ENCODE data around the gene CORO2B. TPM values are rescaled to one million over a fixed set of nuclear protein-coding genes. Genes with fewer than 3 reads are reported as not detected.
"Not testable (repeated sequence)": the region's sequence is repeated elsewhere in the genome, so short reads cannot be mapped to it uniquely, and the experiment has no call there.

The CORO2B gene
- total RNA-seq, 1 donor from 2014 or later: 3.9 TPM

- TF ChIP-seq, protein P1, sequence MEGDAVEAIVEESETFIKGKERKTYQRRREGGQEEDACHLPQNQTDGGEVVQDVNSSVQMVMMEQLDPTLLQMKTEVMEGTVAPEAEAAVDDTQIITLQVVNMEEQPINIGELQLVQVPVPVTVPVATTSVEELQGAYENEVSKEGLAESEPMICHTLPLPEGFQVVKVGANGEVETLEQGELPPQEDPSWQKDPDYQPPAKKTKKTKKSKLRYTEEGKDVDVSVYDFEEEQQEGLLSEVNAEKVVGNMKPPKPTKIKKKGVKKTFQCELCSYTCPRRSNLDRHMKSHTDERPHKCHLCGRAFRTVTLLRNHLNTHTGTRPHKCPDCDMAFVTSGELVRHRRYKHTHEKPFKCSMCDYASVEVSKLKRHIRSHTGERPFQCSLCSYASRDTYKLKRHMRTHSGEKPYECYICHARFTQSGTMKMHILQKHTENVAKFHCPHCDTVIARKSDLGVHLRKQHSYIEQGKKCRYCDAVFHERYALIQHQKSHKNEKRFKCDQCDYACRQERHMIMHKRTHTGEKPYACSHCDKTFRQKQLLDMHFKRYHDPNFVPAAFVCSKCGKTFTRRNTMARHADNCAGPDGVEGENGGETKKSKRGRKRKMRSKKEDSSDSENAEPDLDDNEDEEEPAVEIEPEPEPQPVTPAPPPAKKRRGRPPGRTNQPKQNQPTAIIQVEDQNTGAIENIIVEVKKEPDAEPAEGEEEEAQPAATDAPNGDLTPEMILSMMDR (conservative IDR thresholded peaks at IDR 0.05): no peak
- H3K4me3 Mint-ChIP-seq: no peak overlapping the region
- peaks cover 37% of the 10 kb centered on the region for H3K4me1 Mint-ChIP-seq (ENCODE audit: unreplicated experiment)
- peaks cover 9% of the 10 kb centered on the region for H3K9me3 Mint-ChIP-seq
- peaks cover 4% of the 10 kb centered on the region for H3K27me3 Mint-ChIP-seq
- DNase-seq (ENCODE audit: extremely low spot score, unreplicated experiment): no peak
- no peak overlapping the region for H3K27ac Mint-ChIP-seq
- H3K36me3 Mint-ChIP-seq: no peaks in the 10 kb centered on the region
These were observed 24.4 kb downstream of the CORO2B start for GRCh38 chr15:68603216-68603595.

DNA sequence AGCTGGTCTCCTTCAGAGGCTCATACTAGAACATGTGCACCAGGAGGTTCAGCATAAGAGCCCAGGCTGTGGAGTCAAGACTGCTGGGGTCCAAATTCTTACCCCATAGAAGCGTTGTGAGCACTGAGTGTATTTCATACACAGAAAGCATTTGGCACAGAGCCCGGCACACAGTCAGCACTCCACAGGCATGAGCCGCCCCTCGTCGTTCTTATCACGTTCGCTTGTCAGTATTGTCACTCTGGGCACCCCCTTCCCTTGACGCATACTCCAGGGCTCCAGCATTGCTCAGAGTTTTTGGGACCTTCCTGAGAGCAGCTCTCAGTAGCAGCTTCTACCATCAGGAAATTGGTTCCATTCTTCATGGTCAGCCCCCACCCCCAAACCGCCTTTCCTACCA, 25.2 kb downstream of the CORO2B start:
- H3K36me3 Mint-ChIP-seq: no peaks in the 10 kb centered on the region
- H3K27ac Mint-ChIP-seq: no peak overlapping the region
- no peak for DNase-seq (ENCODE audit: extremely low spot score, unreplicated experiment)
- peaks cover 4% of the 10 kb centered on the region for H3K27me3 Mint-ChIP-seq
- peaks cover 9% of the 10 kb centered on the region for H3K9me3 Mint-ChIP-seq
- TF ChIP-seq, protein P1 (conservative IDR thresholded peaks at IDR 0.05): no peak
- H3K4me3 Mint-ChIP-seq: no peak overlapping the region
- H3K4me1 Mint-ChIP-seq (ENCODE audit: unreplicated experiment): peaks cover 42% of the 10 kb centered on the region

- not testable (repeated sequence) for DNase-seq (ENCODE audit: extremely low spot score, unreplicated experiment); H3K36me3 Mint-ChIP-seq; H3K27ac Mint-ChIP-seq; H3K27me3 Mint-ChIP-seq; H3K4me3 Mint-ChIP-seq; H3K9me3 Mint-ChIP-seq
- H3K4me1 Mint-ChIP-seq (ENCODE audit: unreplicated experiment): peaks cover 34% of the 10 kb centered on the region
These were observed 26.2 kb downstream of the CORO2B start for GRCh38 chr15:68604840-68605478.

DNA sequence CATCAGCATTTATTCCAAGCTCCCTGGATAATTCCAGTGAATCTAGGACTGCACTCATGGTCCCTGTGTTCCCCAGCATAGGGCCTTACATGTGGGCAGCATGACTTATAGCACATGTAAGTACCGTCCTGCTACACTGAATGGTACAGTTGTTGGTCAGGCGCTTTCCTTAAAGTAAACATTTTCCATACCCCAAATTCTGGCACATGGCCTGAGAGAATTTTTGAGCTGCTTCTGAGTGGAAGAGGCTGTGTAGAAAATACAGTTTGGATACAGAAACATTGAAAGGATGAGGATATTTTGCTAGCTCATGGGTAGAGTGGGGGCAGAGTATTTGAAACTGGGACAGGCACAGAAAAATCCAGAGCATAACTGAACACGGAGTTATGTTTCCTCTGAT, 27.6 kb downstream of the CORO2B start:
- H3K36me3 Mint-ChIP-seq: no peaks in the 10 kb centered on the region
- H3K4me3 Mint-ChIP-seq: no peak overlapping the region
- H3K4me1 Mint-ChIP-seq (ENCODE audit: unreplicated experiment): peaks cover 26% of the 10 kb centered on the region
- peaks cover 8% of the 10 kb centered on the region for H3K27me3 Mint-ChIP-seq
- H3K27ac Mint-ChIP-seq: no peak overlapping the region
- TF ChIP-seq, protein P1 (conservative IDR thresholded peaks at IDR 0.05): no peak
- DNase-seq (ENCODE audit: extremely low spot score, unreplicated experiment): no peak
- peaks cover 9% of the 10 kb centered on the region for H3K9me3 Mint-ChIP-seq

DNA sequence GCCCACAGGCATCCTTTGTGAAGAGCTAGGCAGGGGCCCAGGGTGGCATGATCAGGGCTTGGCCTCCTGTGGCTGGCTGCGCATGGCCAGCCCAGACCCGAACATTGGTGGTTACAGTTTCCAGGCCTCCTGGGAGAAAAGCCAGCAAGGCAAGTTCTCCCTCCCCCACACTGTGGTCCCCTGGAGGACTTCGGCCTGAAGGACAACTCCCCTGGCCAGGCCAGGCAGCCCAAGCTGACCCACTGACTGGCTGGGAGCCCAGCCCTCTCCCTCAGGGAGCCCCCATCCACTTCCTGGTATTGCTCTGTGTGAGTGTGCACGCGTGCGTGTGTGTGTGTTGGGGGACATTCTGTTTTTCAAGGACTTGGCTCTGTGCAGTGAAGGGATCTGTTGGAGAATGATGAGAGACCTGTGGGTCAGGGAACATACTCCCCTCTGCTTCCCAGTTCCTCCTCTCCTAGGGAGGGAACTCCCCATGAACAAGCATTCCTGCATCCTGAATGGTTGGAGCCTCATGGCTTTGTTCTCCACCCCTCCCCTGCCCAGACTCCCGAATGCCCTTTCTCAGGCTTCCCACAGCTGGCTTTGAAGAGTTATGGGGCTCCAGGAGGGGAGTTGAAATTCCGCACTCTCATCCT, 29.5 kb downstream of the CORO2B start:
- TF ChIP-seq, protein P1 (conservative IDR thresholded peaks at IDR 0.05): no peak
- peaks cover 11% of the 10 kb centered on the region for H3K27me3 Mint-ChIP-seq
- H3K9me3 Mint-ChIP-seq: peaks cover 9% of the 10 kb centered on the region
- H3K27ac Mint-ChIP-seq: no peak overlapping the region
- H3K36me3 Mint-ChIP-seq: no peaks in the 10 kb centered on the region
- H3K4me1 Mint-ChIP-seq (ENCODE audit: unreplicated experiment): peaks cover 15% of the 10 kb centered on the region
- DNase-seq (ENCODE audit: extremely low spot score, unreplicated experiment): no peak
- H3K4me3 Mint-ChIP-seq: no peak overlapping the region

DNA sequence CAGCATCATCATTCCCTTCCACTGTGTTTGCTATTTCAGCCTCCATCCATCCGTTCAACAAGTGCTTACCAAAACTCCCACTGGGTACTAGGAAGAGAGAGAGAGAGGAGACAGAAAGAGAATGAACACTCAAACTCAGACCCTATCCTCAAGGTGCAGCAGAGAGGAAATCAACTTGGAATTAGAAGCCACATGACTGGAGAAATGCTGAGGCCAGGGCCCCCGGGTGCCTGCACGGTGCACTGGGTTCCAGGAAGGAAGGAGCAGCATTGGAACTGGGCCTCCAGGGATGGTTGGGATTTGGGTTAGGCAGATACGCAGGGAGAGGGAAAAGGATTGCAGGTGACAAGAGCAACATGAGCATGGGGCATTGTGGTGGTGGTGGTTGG, 30.0 kb downstream of the CORO2B start:
- Mint-ChIP-seq H3K27ac (no peak overlapping the region), H3K9me3 (peaks cover 9% of the 10 kb centered on the region), H3K27me3 (peaks cover 11% of the 10 kb centered on the region), H3K4me1 (ENCODE audit: unreplicated experiment) (peaks cover 13% of the 10 kb centered on the region), H3K36me3 (no peaks in the 10 kb centered on the region), H3K4me3 (no peak overlapping the region)
- no peak for DNase-seq (ENCODE audit: extremely low spot score, unreplicated experiment)
- TF ChIP-seq, protein P1 (conservative IDR thresholded peaks at IDR 0.05): no peak

All from type B pancreatic cell (in vitro differentiated cells).